ENCODE measurements around the gene MRPL4. TPM values are rescaled to one million over a fixed set of nuclear protein-coding genes. Genes with fewer than 3 reads are reported as not detected.

Gene MRPL4
- total RNA-seq, 2 donors from 2014 or later = 66.0 to 69.2 TPM

- Mint-ChIP-seq H3K4me3 (no peak overlapping the region), H3K27ac (no peak overlapping the region), H3K9me3 (no peaks in the 10 kb centered on the region), H3K4me1 (no peaks in the 10 kb centered on the region), H3K36me3 (ENCODE audit: low read depth) (peaks cover 10% of the 10 kb centered on the region), H3K27me3 (ENCODE audit: insufficient read depth) (no peaks in the 10 kb centered on the region)
- Histone ChIP-seq H3K4me3 (ENCODE audit: low read length) (no peak overlapping the region), H3K4me1 (ENCODE audit: control insufficient read depth, insufficient read depth, low read length) (no peaks in the 10 kb centered on the region), H3K27me3 (ENCODE audit: control insufficient read depth, insufficient read depth, low read length, poor library complexity, severe bottlenecking) (no peaks in the 10 kb centered on the region), H3K9ac (ENCODE audit: extremely low read depth, low read length, poor library complexity, severe bottlenecking) (no peak overlapping the region), H3K9me3 (ENCODE audit: control insufficient read depth, low read length) (no peaks in the 10 kb centered on the region), H3K36me3 (ENCODE audit: control insufficient read depth, insufficient read depth, low read length) (no peaks in the 10 kb centered on the region), H3K27ac (ENCODE audit: low read depth, low read length) (no peak overlapping the region)
- DNase-seq = no peak
- WGBS, 2 experiments (ENCODE audit: insufficient coverage in 1 of 2, insufficient read length in 1 of 2) = 91 to 95% methylated on average over 23 of the region's 23 CpGs
- no peak for TF ChIP-seq CTCF (conservative IDR thresholded peaks at IDR 0.05)
Measured at GRCh38 chr19:10224337-10224736, 27.7 kb upstream of the MRPL4 start.

GRCh38 chr19:10226021-10226375, 26.0 kb upstream of the MRPL4 start:
- H3K4me1 Mint-ChIP-seq = no peaks in the 10 kb centered on the region
- no peak overlapping the region for H3K9ac ChIP-seq (ENCODE audit: extremely low read depth, low read length, poor library complexity, severe bottlenecking)
- H3K9me3 Mint-ChIP-seq = no peaks in the 10 kb centered on the region
- no peak overlapping the region for H3K4me3 ChIP-seq (ENCODE audit: low read length)
- no peak for DNase-seq
- no peaks in the 10 kb centered on the region for H3K27me3 ChIP-seq (ENCODE audit: control insufficient read depth, insufficient read depth, low read length, poor library complexity, severe bottlenecking)
- no peak overlapping the region for H3K4me3 Mint-ChIP-seq
- H3K27me3 Mint-ChIP-seq (ENCODE audit: insufficient read depth) = no peaks in the 10 kb centered on the region
- no peak for TF ChIP-seq CTCF (conservative IDR thresholded peaks at IDR 0.05)
- no peaks in the 10 kb centered on the region for H3K4me1 ChIP-seq (ENCODE audit: control insufficient read depth, insufficient read depth, low read length)
- H3K27ac Mint-ChIP-seq = peak overlapping the region; percentile 79
- H3K9me3 ChIP-seq (ENCODE audit: control insufficient read depth, low read length) = no peaks in the 10 kb centered on the region
- WGBS, 2 experiments (ENCODE audit: insufficient coverage in 1 of 2, insufficient read length in 1 of 2) = 94% methylated on average over 3 to 6 of the region's 6 CpGs
- H3K36me3 Mint-ChIP-seq (ENCODE audit: low read depth) = peaks cover 10% of the 10 kb centered on the region
- H3K36me3 ChIP-seq (ENCODE audit: control insufficient read depth, insufficient read depth, low read length) = no peaks in the 10 kb centered on the region
- no peak overlapping the region for H3K27ac ChIP-seq (ENCODE audit: low read depth, low read length)

GRCh38 chr19:10226376-10227025, 25.5 kb upstream of the MRPL4 start:
- H3K4me3 ChIP-seq (ENCODE audit: low read length) = no peak overlapping the region
- peak overlapping the region; percentile 81 for H3K27ac ChIP-seq (ENCODE audit: low read depth, low read length)
- H3K27me3 ChIP-seq (ENCODE audit: control insufficient read depth, insufficient read depth, low read length, poor library complexity, severe bottlenecking) = no peaks in the 10 kb centered on the region
- H3K36me3 Mint-ChIP-seq (ENCODE audit: low read depth) = peaks cover 10% of the 10 kb centered on the region
- H3K9ac ChIP-seq (ENCODE audit: extremely low read depth, low read length, poor library complexity, severe bottlenecking) = no peak overlapping the region
- no peaks in the 10 kb centered on the region for H3K9me3 ChIP-seq (ENCODE audit: control insufficient read depth, low read length)
- H3K9me3 Mint-ChIP-seq = no peaks in the 10 kb centered on the region
- no peaks in the 10 kb centered on the region for H3K27me3 Mint-ChIP-seq (ENCODE audit: insufficient read depth)
- peak overlapping the region; percentile 79 for H3K27ac Mint-ChIP-seq
- H3K4me3 Mint-ChIP-seq = no peak overlapping the region
- DNase-seq = no peak
- no peaks in the 10 kb centered on the region for H3K4me1 ChIP-seq (ENCODE audit: control insufficient read depth, insufficient read depth, low read length)
- H3K4me1 Mint-ChIP-seq = no peaks in the 10 kb centered on the region
- H3K36me3 ChIP-seq (ENCODE audit: control insufficient read depth, insufficient read depth, low read length) = no peaks in the 10 kb centered on the region
- TF ChIP-seq CTCF (conservative IDR thresholded peaks at IDR 0.05) = no peak
- WGBS, 2 experiments (ENCODE audit: insufficient coverage in 1 of 2, insufficient read length in 1 of 2) = 76 to 100% methylated on average over 1 to 9 of the region's 13 CpGs

Data from endodermal cell (in vitro differentiated cells).